Measurements from ENCODE around the gene PDXDC1.
A peak's percentile ranks its signal among the peaks of the same experiment; 100 is the strongest.
"Not testable (repeated sequence)": the region's sequence is repeated elsewhere in the genome, so short reads cannot be mapped to it uniquely, and the experiment has no call there.

The PDXDC1 gene

DNA sequence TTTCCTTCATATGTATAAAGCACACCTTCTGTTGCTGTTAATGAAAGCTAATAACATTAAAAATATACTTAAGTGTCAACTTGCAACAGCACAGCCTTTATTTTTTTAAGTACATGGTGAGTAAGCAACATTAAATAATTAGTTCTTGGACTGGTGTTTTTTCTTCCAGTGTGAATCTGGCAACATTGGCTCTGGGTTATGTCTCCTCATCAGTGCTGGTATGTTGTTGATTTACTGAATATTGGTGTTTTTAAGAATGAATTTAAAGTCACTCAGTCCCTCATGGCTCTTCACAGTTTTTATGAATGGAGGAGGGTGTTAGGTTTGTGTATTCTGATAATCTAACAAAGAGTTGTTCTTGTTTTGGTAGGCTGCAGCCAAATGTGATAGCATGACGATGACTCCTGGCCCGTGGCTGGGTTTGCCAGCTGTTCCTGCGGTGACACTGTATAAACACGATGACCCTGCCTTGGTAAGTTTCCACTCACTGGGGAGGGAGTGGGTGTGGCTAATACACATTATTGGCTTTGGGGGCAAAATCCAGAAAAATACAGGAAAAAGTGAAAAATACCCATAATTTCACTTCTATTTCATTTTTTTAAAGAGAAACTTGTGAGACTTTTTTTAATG lies 42.2 kb downstream of the PDXDC1 start:
- peak; percentile 13 for DNase-seq (ENCODE audit: low read depth)

DNA sequence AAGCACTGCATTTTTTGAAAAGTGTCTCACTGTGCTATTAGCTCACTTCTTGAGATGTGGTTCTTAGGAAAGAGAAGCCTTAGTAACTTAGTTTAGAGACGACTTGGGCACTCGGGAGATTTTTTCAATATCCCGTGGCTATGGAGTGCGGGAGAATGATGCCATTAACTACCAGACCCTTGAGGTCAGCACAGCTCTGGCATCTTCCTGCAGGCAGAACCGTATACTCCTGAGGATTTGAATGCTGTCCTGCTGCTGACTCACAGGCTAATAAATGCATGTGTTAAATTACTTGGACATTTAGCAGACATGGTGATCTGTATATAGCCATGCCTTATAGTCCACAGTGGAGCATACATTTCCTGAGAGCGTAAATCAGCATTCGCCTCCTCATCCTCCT lies 46.6 kb downstream of the PDXDC1 start:
- DNase-seq (ENCODE audit: low read depth): peak; percentile 28

DNA sequence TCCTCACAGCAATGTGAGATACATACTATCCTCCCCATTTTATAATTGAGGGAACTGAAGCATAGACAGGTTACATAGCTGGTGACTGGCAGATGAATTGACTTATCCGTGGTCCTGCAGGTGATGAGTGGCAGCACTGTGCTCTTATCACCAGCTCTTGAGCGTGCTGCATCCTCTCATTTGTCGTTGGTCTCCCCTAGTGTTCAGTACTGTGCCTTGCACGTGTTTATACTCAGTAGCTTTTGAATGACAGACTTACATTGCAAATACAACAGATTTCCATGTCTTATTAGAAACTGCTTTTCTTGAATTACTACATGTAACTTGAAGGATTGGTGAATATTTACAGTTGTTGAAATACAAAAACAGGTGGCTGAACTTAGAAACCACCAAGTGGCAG lies 47.4 kb downstream of the PDXDC1 start:
- DNase-seq (ENCODE audit: low read depth): not testable (repeated sequence)

DNA sequence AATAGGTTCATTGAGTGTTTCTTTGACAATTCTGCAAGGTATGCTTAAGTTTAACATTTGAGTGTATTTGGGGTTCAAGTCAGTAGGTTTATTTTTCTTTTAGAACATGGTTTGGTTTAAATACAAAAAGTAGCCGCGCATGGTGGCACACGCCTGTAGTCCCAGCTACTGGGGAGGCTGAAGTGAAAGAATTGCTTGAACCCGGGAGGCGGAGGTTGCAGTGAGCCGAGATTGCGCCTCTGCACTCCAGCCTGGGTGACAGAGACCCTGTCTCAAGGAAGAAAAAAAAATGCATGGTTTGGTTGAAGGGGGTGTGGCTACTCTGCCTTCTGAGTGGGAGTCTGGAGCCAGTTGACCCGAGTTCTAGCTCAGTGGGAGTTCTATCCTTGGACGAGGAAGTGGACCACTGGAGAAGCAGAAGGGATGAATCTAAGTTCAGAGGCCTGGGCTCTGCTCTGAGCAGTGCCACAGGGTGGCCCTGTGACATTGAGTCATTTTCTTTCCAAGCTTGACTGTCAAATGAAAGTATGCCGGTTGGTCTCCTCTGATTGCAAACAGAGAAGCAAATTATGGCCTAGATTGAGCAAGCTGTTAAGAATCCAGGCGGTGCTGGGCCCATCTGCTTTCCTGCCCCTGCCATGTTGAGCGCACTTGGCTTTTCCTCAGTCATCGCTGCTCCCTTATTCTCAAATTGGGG lies 48.7 kb downstream of the PDXDC1 start:
- DNase-seq (ENCODE audit: low read depth): peak; percentile 28

DNA sequence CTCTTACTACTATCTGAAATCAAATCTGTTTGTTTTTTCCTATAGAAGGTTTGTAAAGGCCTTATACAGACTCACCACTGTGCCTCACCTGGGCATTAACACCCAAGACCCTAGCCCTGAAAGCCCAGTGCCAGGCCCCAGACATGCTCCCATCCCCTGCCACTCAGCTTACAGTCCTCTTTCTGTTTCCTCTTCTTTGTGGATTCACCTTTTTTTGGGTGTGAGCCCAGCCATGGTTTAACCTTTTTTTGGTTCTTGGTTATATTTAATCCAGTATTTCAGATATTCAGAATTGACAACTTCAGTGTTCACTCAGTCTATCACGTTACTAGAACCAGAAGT lies 50.0 kb downstream of the PDXDC1 start:
- DNase-seq (ENCODE audit: low read depth): not testable (repeated sequence)

DNA sequence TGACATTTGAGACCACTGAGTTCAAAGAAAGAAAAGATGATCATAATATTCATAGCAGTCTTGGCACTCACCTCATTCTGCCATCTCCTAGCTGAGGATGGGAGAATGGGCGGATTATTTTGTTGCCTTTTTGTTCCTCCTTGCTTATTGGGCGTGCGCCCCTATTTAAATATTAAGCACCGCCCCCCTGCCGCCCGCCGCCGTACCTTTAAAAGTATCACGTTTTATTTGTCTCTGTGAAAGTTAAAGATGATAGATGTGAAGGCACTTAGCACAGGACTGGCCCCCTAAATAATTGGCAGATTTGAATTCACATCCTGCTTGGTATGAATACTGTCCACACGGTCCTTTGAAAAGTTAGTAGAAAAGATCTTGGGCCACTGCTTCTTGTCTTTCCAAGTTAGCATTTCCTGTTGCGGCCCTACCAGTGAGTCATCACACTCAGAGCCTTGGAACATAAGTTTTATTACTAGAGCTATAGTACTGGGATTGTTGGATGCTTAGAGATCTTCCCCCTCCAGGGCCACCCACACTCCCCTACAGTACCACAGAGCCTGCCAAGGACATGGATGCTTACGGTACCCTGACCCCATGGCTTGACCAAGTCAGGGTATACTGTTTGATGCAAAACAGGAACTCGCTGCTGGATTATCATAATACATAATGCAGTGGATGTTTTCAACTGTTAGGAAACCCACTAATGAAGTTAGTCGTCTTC lies 50.6 kb downstream of the PDXDC1 start:
- peak; percentile 14 for DNase-seq (ENCODE audit: low read depth)

DNA sequence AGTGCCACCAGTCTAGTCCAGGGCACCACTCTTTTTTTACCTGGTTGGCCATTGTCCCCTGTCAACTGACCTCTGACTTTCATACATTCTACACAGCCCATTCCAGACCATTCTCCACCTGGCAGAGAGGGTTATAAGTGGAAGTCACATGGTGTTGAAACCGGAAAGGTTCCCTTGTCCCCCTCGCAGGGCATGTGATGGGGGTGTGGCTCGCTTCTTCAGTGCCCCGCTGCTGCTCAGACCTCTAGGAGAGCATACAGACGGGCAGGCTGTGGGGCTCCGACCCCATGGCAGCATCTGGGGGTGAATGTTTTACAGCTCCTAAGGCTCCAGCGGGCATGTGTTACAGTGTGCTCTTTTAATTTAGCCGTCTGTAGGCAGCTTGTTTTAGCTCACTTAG lies 52.2 kb downstream of the PDXDC1 start:
- DNase-seq (ENCODE audit: low read depth): not testable (repeated sequence)

DNA sequence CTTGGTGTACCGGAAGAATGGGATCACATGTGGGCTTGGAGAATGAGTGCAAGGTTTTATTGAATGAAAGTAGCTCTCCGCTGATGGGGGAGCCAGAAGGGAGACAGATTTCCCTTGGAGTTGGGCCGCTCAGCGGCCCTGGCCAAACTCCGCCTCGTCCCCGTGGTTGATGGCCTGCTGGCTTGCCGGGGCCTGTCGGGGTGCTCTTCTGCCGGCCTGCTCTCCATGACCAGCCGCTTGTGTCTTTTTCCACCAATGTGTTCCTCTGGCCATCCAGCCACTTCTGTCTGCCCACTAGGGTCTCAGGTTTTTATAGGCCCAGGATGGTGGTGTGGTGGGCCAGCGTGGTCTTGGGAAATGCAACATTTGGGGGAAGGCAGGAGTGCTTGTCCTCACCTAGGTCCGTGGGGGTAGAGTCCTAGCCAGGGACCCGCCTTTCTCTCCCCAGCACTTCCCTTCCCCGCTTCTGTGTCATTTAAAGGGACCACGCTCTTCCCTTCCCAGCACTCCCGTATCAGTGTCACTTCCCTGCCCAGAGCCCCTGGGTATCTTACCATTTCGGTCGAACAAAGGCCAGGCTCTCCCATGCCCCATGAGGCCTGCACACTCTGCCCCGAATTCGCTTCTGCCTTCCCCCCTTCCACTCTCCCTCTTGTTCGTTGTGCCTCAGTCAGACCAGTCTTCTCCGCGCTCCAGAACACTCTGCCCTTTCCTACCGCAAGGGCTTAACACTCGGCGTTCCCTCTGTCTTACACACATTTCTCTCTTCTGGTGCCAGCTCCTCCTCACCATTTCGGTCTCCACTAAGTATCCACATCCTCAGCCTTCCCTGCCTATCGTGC lies 52.9 kb downstream of the PDXDC1 start:
- not testable (repeated sequence) for DNase-seq (ENCODE audit: low read depth)

DNA sequence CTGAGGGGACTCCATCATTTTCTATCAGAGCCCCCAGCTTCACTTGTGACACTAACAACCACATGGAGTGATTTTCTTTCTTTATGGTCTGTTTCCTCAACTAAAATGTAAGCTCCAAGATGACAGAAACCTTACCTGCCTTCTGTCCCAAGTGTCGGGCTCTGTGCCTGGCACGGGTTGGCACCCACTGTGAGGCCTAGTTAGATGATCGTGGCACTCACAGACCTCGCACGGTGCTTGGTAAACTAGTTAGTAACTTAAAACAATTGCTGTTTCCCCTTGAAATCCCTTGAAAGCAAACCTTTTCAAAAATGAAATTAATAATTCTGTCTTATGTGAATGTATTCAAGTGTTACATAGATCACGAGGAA lies 53.5 kb downstream of the PDXDC1 start:
- not testable (repeated sequence) for DNase-seq (ENCODE audit: low read depth)

DNA sequence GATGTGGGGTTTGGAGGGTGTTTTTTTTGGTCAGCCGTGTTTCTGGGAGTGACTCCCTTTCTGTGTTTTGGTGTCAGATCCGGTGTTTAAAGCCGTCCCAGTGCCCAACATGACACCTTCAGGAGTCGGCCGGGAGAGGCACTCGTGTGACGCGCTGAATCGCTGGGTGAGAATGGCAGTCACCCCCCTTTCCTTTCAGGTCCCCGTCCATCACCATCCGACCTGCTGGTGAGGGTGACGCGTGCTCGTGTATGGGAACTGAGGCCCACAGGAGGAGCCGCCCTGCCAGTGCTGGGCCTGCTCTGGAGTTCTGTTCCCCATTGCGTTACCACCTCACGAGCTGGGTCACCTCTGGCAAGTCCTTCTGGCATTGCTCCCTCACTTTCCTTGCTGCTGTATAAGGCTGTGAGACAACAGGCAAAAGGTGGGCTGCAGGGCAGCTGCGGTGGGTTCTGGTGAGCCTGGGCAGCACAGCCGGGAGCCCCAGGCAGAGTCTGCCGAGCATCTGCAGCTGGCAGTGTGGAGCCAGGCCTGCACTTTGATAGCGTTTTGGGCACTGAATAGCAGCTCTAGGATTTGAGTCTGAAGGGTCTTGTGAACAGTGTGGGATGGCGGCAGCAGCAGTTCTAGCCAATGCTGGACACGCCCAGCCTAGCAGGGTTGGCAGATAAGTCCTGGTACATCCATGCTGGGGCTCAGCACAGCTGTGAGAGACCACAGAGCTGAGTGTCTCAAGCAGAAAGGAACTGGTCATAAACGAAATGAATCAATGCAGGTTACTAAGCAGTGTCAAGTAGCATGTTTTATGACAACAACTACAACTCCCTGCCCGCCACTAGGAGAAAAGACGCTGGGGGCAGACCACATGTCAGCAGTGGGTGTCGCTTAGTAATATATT lies 54.2 kb downstream of the PDXDC1 start:
- not testable (repeated sequence) for DNase-seq (ENCODE audit: low read depth)

DNA sequence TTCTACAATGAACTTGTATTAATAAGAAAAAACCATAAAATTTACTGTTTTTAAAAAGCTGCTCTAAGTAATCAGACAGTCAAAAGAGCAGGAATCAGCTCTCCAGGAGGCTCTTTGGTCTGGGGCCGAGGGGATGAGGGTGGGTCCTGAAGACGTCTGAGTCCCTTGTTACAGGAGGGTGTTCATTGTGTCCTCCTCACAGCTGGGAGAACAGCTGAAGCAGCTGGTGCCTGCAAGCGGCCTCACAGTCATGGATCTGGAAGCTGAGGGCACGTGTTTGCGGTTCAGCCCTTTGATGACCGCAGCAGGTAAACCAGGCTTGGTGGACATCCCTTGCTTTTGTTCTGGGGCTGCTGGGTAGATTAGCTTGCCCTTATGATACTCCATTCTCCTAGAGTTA lies 54.9 kb downstream of the PDXDC1 start:
- not testable (repeated sequence) for DNase-seq (ENCODE audit: low read depth)

DNA sequence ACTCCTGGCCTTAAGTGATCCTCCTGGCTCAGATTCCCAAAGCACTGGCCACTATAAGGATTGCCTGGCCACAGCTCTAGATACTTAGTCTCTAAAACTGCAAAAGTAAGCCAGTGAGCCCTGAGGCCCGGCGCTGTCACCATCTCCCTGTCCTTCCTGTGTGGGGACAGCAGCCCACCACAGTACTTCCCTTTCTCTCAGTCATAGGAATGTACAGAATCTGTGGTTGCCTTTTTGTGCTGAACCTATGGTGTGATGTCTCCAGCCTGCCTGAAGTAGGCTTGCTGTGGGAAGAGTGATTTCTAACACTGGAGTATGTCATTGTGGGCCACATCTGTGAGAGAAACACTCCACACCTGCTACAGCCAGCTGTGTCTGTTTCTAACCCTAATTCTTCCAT lies 56.4 kb downstream of the PDXDC1 start:
- no peak for DNase-seq (ENCODE audit: low read depth)

DNA sequence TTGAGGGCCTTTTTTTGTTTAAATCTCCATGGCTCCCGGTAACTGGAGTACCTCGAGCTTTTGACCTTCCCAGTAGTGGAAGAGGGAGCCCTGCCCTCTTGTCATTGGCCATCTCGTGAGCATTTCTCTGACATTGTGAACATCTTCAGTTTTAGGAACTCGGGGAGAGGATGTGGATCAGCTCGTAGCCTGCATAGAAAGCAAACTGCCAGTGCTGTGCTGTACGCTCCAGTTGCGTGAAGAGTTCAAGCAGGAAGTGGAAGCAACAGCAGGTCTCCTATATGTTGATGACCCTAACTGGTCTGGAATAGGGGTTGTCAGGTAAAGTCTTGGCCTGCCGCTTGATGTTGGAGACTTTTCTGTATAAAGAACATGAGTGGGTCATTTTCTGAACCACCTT lies 56.8 kb downstream of the PDXDC1 start:
- no peak for DNase-seq (ENCODE audit: low read depth)

DNA sequence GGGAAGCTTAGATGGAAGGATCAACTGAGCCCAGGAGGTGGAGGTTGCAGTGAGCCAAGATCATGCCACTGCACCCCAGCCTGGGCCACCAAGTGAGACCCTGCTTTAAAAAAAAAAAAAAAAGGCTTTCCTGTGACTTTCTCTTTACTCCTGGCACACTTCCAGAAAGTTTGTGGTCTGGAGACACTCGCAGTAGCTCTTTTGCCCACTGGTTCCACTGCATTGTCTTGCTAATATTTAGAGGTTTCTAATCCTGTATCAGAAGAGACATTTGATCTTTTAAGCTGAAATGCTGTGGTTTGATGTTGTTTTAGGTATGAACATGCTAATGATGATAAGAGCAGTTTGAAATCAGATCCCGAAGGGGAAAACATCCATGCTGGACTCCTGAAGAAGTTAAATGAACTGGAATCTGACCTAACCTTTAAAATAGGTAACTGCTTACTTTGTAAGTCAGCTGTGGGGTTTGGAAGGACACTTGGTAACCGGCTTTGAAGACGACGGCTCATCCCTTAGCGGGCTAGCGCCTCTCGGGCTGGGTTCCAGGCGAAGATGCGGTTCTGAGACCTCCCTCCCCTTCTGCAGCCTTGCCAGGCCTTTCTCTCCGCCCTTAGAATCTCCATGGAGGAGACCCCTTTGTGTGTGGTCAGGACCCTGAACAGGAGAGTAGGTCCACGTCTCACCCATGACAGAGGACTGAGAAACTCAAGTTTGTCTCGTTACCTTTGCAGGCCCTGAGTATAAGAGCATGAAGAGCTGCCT lies 57.9 kb downstream of the PDXDC1 start:
- DNase-seq (ENCODE audit: low read depth): no peak

DNA sequence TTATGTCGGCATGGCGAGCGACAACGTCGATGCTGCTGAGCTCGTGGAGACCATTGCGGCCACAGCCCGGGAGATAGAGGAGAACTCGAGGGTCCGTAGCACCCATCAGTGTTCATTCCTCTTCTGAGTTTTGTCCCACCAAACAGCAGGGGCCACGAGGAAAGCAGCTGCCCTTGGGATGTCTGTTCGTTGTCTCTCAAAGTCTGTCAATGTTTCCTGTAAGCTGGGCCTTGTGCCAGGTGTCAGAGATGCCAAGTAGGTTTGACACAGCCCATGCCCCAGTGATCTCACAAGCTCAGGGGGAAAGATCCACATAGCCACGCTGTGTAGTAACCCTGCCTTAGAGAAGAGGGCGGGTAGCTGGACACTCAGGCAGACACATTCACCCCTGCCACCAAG lies 58.5 kb downstream of the PDXDC1 start:
- no peak for DNase-seq (ENCODE audit: low read depth)

DNA sequence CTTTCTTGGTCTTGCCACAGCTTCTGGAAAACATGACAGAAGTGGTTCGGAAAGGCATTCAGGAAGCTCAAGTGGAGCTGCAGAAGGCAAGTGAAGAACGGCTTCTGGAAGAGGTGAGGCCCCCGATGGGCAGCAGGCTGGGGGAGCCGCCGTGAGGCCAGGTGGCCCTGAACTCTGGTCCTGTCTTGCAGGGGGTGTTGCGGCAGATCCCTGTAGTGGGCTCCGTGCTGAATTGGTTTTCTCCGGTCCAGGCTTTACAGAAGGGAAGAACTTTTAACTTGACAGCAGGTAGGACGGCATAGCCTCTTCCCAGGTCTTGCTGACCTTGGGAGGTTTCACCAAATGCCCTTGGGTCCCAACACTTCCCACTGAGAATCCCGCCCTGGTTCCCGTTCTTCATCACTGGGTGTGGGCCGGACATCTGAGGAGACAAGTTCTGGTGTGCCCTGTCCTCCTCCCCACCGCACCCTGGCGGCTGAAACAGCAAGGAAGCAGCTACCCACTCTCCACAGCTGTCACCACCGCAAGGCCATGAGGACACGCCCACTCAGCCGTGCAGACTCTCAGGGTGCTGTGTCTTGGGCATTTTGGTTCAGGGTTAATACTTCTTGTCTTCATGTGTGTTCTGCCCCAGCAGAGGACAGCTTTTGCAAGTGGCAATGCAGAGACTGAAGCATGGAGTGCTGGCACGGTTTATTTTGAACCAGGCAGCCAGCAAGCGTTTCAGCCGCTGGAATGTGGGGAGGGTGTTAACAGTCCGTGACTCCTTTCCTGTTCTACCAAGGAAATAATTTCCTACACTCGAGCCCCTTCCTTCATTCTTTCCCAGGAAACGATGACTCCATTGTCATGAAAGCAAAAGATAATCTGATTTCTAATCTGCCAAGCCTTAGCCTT lies 59.7 kb downstream of the PDXDC1 start:
- no peak for DNase-seq (ENCODE audit: low read depth)

DNA sequence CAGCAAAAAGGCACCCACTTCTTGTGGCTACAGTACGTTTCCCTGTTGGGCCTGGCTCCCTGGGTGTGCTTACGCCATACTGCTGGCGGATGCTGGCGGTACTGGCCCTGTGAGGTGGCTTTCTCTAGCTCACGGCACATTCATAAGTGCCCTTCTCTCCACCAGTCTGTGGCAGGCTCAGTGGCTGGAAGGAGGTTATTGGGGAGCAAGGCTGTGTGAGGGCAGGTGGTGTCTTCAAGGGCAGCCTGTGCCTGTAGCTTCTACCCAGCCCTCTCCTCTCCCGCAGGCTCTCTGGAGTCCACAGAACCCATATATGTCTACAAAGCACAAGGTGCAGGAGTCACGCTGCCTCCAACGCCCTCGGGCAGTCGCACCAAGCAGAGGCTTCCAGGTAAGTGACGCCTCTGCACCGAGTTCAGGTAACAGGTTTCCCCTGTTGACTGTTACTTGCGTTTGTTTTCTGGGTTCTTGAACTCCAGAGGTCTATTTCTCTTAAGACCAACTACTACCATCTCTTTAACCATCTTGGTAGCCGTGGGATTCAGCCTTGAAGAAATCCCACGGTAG lies 60.4 kb downstream of the PDXDC1 start:
- DNase-seq (ENCODE audit: low read depth): no peak

DNA sequence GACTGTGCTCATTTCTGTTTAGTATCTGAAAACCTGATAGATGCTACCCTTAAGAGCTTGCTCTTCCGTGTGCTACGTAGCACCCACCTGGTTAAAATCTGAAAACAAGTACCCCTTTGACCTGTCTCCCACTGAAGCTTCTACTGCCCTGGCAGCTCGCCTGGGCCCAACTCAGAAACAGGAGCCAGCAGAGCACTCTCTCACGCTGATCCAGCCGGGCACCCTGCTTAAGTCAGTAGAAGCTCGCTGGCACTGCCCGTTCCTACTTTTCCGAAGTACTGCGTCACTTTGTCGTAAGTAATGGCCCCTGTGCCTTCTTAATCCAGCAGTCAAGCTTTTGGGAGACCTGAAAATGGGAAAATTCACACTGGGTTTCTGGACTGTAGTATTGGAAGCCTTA lies 62.2 kb downstream of the PDXDC1 start:
- DNase-seq (ENCODE audit: low read depth): no peak

DNA sequence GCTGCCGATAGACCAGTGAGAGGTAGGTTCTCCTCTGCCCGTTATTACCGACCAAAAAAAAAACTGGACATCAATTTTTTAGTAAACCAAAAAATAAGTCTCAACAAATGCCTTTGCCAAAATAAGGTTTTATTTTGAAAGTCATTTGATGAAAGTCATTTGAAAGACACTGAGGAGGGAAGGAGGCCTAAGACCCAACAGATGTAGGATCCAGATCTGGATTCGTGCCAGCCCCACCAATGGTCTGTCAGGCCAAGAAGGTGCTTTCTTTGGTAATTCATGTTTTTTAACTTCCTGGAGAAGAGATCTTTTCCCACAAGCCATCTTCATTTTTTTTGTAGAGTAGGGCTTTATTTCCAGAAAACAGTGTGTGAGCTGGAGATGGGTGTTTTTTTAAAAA lies 62.9 kb downstream of the PDXDC1 start:
- no peak for DNase-seq (ENCODE audit: low read depth)

All from GM04503 (cell line).